Uterus (tissue), 2 donors: Measurements from ENCODE around the gene SYNJ2.

Experiments used
- CTCF ChIP-seq, 4 experiments: fragments of 200-600 bp in 2 of 4; fragments of 450-650 bp in 2 of 4; sonication (generic) in 2 of 4; IDR thresholded peaks; one replicate each; pipeline ENCODE4 v1.5.1; 2016 to 2019; ENCODE audit warnings: antibody characterized with exemption in 4 of 4, mild to moderate bottlenecking in 2 of 4, moderate library complexity in 1 of 4
- POLR2A ChIP-seq, 2 donors: fragments of 450-650 bp; IDR thresholded peaks; one replicate each; pipeline ENCODE4 v1.6.1; 2016; ENCODE audit warnings: antibody characterized with exemption in 2 of 2, mild to moderate bottlenecking in 1 of 2, moderate library complexity in 1 of 2

GRCh38 chr6:158000530-158001307 lies 19.1 kb downstream of the SYNJ2 start:
- no peak for TF ChIP-seq POLR2A (IDR thresholded peaks at IDR 0.05)
- no peak for TF ChIP-seq CTCF (IDR thresholded peaks at IDR 0.05)
